Measurements from ENCODE around the gene ANKS1B.

The ANKS1B gene

DNA sequence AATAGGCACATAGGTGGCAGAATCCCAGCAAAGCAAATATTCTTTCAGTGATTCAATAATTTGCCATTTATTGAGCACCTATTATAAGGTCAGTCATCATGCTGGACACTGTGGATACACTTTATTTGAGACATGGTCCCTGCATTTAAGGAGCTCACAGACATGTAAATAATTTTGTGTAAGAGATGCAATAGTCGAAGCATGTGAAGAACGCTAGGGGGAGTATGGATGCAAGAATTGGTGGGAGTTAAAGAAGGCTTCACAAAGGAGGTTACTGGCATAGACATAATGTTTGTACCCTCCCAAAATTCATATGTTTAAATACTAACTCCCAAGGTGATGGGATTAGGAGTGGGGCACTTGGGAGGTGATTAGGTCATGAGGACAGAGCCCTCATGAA, 597.8 kb downstream of the ANKS1B start:
- TF ChIP-seq ZNF274 (IDR thresholded peaks at IDR 0.05; ENCODE audit: low read depth, low read length): no peak
- TF ChIP-seq SUZ12 (IDR thresholded peaks at IDR 0.05; ENCODE audit: extremely low read depth, insufficient read depth, insufficient read length): no peak
- no peak for TF ChIP-seq YY1 (IDR thresholded peaks at IDR 0.05; ENCODE audit: insufficient read depth, insufficient read length)
- Histone ChIP-seq H3K36me3 (ENCODE audit: insufficient read depth, insufficient read length, low read length) (no peaks in the 10 kb centered on the region), H3K9me3 (ENCODE audit: insufficient read depth, low read length) (no peaks in the 10 kb centered on the region), H3K4me1 (ENCODE audit: insufficient read depth, insufficient read length) (no peaks in the 10 kb centered on the region), H3K27me3 (ENCODE audit: insufficient read depth, insufficient read length) (no peaks in the 10 kb centered on the region), H3K4me3 (ENCODE audit: insufficient read length, low read depth) (no peak overlapping the region), H3K9ac (ENCODE audit: insufficient read length, low read depth) (no peak overlapping the region)
- DNase-seq (ENCODE audit: low read depth, low spot score): peak; percentile 54

DNA sequence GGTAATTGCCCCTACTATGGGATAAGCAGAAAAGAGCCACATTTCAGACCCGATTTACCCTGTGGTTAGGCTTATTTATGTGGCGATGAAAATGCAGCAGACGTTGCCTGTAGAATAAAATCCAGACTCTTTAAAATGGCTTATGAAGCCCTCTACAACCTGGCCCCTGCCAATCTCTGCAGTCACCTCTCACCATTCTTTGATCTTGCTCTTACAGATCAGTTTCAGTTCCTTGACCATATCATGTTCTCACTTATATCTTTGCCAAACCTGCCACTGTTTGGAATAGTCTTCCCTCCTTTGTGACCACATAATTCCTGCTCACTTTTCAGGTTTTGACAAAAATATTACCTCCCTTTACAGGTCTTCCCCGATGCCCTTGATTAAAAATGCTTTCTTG, 601.5 kb downstream of the ANKS1B start:
- Histone ChIP-seq H3K4me1 (ENCODE audit: insufficient read depth, insufficient read length) (no peaks in the 10 kb centered on the region), H3K9me3 (ENCODE audit: insufficient read depth, low read length) (no peaks in the 10 kb centered on the region), H3K4me3 (ENCODE audit: insufficient read length, low read depth) (no peak overlapping the region), H3K9ac (ENCODE audit: insufficient read length, low read depth) (no peak overlapping the region), H3K36me3 (ENCODE audit: insufficient read depth, insufficient read length, low read length) (no peaks in the 10 kb centered on the region), H3K27me3 (ENCODE audit: insufficient read depth, insufficient read length) (no peaks in the 10 kb centered on the region)
- DNase-seq (ENCODE audit: low read depth, low spot score): no peak
- no peak for TF ChIP-seq YY1 (IDR thresholded peaks at IDR 0.05; ENCODE audit: insufficient read depth, insufficient read length)

DNA sequence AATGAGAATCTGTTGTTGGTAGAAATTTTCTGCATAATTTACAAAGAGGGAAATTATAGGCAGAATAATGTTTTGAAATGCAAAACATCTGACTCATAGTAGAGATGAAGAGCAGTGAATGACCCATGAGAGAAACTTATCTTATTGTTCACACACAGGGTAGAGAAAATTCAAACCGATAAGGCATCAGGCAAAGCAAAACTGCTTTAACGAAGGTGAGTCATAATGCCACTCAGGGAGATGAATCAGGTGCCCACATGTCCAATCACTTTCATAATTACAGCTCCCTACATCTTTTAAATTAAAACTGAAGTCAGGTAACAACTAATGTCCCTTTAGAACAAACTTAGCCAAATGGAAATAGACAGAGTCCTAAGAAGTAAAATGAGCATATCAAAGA, 602.7 kb downstream of the ANKS1B start:
- no peak for DNase-seq (ENCODE audit: low read depth, low spot score)
- TF ChIP-seq YY1 (IDR thresholded peaks at IDR 0.05; ENCODE audit: insufficient read depth, insufficient read length) (no peak), ZNF274 (IDR thresholded peaks at IDR 0.05; ENCODE audit: low read depth, low read length) (no peak), SUZ12 (IDR thresholded peaks at IDR 0.05; ENCODE audit: extremely low read depth, insufficient read depth, insufficient read length) (no peak)
- H3K27me3 ChIP-seq (ENCODE audit: insufficient read depth, insufficient read length): no peaks in the 10 kb centered on the region
- H3K9me3 ChIP-seq (ENCODE audit: insufficient read depth, low read length): no peaks in the 10 kb centered on the region
- H3K4me3 ChIP-seq (ENCODE audit: insufficient read length, low read depth): no peak overlapping the region
- no peak overlapping the region for H3K9ac ChIP-seq (ENCODE audit: insufficient read length, low read depth)
- H3K36me3 ChIP-seq (ENCODE audit: insufficient read depth, insufficient read length, low read length): no peaks in the 10 kb centered on the region
- H3K4me1 ChIP-seq (ENCODE audit: insufficient read depth, insufficient read length): no peaks in the 10 kb centered on the region

DNA sequence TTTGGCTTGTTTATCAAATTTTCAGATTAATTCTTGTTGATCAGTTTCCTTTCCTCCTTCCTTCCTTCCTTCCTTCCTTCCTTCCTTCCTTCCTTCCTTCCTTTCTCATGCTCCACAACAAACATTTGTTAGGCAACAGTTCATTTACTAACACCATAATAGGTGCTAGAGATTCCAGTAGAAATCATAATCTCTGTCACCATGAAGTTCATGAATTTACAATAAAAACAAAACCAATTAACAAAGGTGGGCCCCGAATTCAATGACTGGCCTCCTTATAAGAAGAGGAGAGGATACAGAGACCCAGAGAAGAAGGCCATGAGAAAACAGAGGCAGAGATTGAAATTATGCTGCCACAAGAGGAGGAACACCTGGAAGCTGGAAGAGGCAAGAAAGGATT, 604.0 kb downstream of the ANKS1B start:
- Histone ChIP-seq H3K4me3 (ENCODE audit: insufficient read length, low read depth) (no peak overlapping the region), H3K27me3 (ENCODE audit: insufficient read depth, insufficient read length) (no peaks in the 10 kb centered on the region), H3K9ac (ENCODE audit: insufficient read length, low read depth) (no peak overlapping the region), H3K4me1 (ENCODE audit: insufficient read depth, insufficient read length) (no peaks in the 10 kb centered on the region), H3K9me3 (ENCODE audit: insufficient read depth, low read length) (no peaks in the 10 kb centered on the region), H3K36me3 (ENCODE audit: insufficient read depth, insufficient read length, low read length) (no peaks in the 10 kb centered on the region)
- TF ChIP-seq ZNF274 (IDR thresholded peaks at IDR 0.05; ENCODE audit: low read depth, low read length) (no peak), YY1 (IDR thresholded peaks at IDR 0.05; ENCODE audit: insufficient read depth, insufficient read length) (no peak), SUZ12 (IDR thresholded peaks at IDR 0.05; ENCODE audit: extremely low read depth, insufficient read depth, insufficient read length) (no peak)
- DNase-seq (ENCODE audit: low read depth, low spot score): no peak

DNA sequence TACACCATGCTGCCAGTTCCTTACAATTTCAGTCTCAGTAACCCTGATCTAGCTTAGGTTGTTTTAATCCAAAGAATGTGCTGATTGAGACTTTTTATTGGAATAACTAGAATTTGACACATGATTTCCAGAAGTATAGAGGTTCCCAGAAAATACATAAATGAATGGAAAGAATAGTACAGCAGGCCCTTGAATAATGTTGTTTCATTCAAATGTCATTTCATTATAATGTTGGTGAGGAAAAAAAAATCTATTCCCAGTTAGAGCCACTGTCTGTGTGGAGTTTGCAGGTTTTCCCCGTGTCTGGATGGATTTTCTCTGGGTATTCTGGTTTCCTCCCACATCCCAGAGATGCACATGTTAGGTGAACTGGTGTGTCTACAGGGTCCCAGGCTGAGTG, 610.7 kb downstream of the ANKS1B start:
- H3K4me3 ChIP-seq (ENCODE audit: insufficient read length, low read depth): no peak overlapping the region
- no peaks in the 10 kb centered on the region for H3K4me1 ChIP-seq (ENCODE audit: insufficient read depth, insufficient read length)
- no peaks in the 10 kb centered on the region for H3K36me3 ChIP-seq (ENCODE audit: insufficient read depth, insufficient read length, low read length)
- no peaks in the 10 kb centered on the region for H3K27me3 ChIP-seq (ENCODE audit: insufficient read depth, insufficient read length)
- no peak for DNase-seq (ENCODE audit: low read depth, low spot score)
- TF ChIP-seq ZNF274 (IDR thresholded peaks at IDR 0.05; ENCODE audit: low read depth, low read length) (no peak), YY1 (IDR thresholded peaks at IDR 0.05; ENCODE audit: insufficient read depth, insufficient read length) (no peak), SUZ12 (IDR thresholded peaks at IDR 0.05; ENCODE audit: extremely low read depth, insufficient read depth, insufficient read length) (no peak)
- H3K9ac ChIP-seq (ENCODE audit: insufficient read length, low read depth): no peak overlapping the region
- no peaks in the 10 kb centered on the region for H3K9me3 ChIP-seq (ENCODE audit: insufficient read depth, low read length)

DNA sequence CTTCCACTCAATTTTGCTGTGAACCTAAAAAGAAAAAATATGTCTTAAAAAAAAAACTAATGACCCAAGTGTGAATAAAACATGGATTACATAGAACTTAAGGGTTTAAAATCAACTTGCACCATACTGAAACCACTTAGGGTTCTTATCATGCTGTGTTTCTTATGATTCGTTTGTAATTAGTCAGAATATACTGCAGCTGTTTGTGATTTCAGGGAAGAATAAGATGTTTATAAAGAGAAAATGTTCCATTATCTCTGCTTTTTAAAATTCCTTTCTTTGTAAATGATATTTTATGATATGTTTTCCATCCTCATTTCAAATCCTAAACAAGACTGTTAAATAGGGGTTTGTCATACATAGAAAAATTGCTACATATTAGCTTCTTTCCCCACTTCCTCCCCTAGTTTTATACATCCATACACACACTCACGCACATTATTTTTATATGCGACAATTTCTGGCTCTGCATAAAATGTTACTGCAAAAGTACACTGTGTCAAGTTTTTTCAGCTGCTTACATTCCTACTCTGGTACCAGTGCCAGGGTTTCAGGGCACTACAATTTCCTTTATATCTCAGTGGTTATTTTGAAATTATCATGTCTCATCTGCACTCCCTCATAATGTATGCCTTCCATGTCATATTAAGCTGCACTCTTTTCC, 612.3 kb downstream of the ANKS1B start:
- no peaks in the 10 kb centered on the region for H3K36me3 ChIP-seq (ENCODE audit: insufficient read depth, insufficient read length, low read length)

DNA sequence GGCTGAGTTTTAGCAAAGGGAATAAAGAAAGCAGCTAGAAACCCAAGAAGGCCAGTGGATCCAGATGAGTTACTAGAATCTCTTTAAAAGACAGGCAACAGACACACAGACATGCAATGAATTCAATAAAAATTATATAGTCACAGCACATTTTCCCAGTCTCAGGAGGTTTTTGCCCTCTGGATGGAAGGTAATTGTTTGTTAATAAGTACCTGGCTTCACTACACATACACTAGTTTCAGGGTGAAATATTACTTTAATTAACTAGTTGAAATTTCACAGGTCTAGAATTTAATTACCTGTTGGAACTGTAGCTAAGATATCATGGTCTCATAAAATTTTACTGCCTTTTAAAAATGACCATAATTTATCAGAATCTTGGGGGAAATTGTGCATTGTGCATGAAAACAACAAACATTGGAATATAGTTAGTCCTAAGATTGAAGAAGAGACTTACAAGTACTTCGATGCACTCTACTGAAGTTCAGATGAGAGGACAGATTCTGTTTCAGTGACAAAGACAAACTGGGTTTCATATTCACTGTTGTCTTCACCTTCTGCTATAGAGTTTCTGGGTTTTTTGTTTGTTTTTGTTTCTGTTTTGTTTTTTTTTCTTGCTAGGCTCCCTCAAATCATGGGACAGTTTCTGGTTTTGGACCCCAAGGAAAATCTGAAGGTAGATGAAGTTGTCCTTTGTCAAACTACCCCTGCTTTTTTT, 614.2 kb downstream of the ANKS1B start:
- H3K4me1 ChIP-seq (ENCODE audit: insufficient read depth, insufficient read length): no peaks in the 10 kb centered on the region
- H3K9ac ChIP-seq (ENCODE audit: insufficient read length, low read depth): no peak overlapping the region
- H3K9me3 ChIP-seq (ENCODE audit: insufficient read depth, low read length): no peaks in the 10 kb centered on the region
- H3K4me3 ChIP-seq (ENCODE audit: insufficient read length, low read depth): no peak overlapping the region
- TF ChIP-seq YY1 (IDR thresholded peaks at IDR 0.05; ENCODE audit: insufficient read depth, insufficient read length): no peak
- no peak for TF ChIP-seq ZNF274 (IDR thresholded peaks at IDR 0.05; ENCODE audit: low read depth, low read length)
- no peak for TF ChIP-seq SUZ12 (IDR thresholded peaks at IDR 0.05; ENCODE audit: extremely low read depth, insufficient read depth, insufficient read length)
- H3K36me3 ChIP-seq (ENCODE audit: insufficient read depth, insufficient read length, low read length): no peaks in the 10 kb centered on the region
- H3K27me3 ChIP-seq (ENCODE audit: insufficient read depth, insufficient read length): no peaks in the 10 kb centered on the region
- DNase-seq (ENCODE audit: low read depth, low spot score): no peak

More for the DNA sequence above, 612.3 kb downstream of the ANKS1B start:
- Histone ChIP-seq H3K4me1 (ENCODE audit: insufficient read depth, insufficient read length) (no peaks in the 10 kb centered on the region), H3K27me3 (ENCODE audit: insufficient read depth, insufficient read length) (no peaks in the 10 kb centered on the region), H3K9ac (ENCODE audit: insufficient read length, low read depth) (no peak overlapping the region), H3K9me3 (ENCODE audit: insufficient read depth, low read length) (no peaks in the 10 kb centered on the region), H3K4me3 (ENCODE audit: insufficient read length, low read depth) (no peak overlapping the region)
- TF ChIP-seq SUZ12 (IDR thresholded peaks at IDR 0.05; ENCODE audit: extremely low read depth, insufficient read depth, insufficient read length) (no peak), ZNF274 (IDR thresholded peaks at IDR 0.05; ENCODE audit: low read depth, low read length) (no peak), YY1 (IDR thresholded peaks at IDR 0.05; ENCODE audit: insufficient read depth, insufficient read length) (no peak)
- DNase-seq (ENCODE audit: low read depth, low spot score): no peak
